ENCODE results near the gene BAZ2B. TPM values are rescaled to one million over a fixed set of nuclear protein-coding genes. Genes with fewer than 3 reads are reported as not detected.

Gene BAZ2B
- total RNA-seq, 1 experiment from 2014 or later = 34.9 TPM

DNA sequence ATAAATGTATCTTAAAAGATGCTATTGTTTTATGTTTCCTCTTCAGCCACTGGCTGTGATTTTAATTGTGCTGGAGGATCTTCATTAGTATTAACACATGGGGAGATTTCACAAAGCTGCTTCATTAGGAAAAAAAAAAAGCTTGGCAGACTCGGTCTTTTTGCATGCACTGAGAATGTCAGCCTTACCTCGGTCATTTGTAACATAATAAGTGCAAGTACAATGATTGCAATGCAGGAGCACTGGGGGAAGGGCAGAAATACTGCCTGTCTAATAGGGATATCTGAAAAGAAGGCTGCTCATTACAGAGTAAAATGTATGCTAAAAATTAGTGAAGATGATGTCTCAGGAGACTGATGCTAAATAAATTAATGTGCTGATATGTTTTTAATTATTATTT lies 1.3 kb upstream of the BAZ2B start:
- no peak for TF ChIP-seq CTCF (conservative IDR thresholded peaks at IDR 0.05)
- TF ChIP-seq EZH2 (IDR thresholded peaks at IDR 0.05; ENCODE audit: low read depth) = no peak
- no peak for DNase-seq

GRCh38 chr2:159617100-159617499 lies 752 bp upstream of the BAZ2B start:
- TF ChIP-seq CTCF (conservative IDR thresholded peaks at IDR 0.05) (no peak), EZH2 (IDR thresholded peaks at IDR 0.05; ENCODE audit: low read depth) (no peak)
- CTCF ChIA-PET = no interaction called here
- DNase-seq = no peak
- Histone ChIP-seq H4K20me1 (ENCODE audit: insufficient read depth) (no peaks in the 10 kb centered on the region), H2AFZ (no peak overlapping the region), H3K27ac (no peak overlapping the region), H3K4me1 (replicated peaks; ENCODE audit: insufficient read depth) (peaks cover 19% of the 10 kb centered on the region), H3K27me3 (ENCODE audit: insufficient read depth, low read depth) (no peaks in the 10 kb centered on the region), H3K4me3 (peak overlapping the region; percentile 71; the same call in 1 of the 2 replicates), H3K4me2 (peak overlapping the region; percentile 94), H3K79me2 (ENCODE audit: low read depth) (peaks cover 26% of the 10 kb centered on the region), H3F3A (ENCODE audit: insufficient read depth, low read depth) (0 out of 2 replicates have a peak, but pooled peaks cover 9% of the 10 kb centered on the region), H3K9me2 (ENCODE audit: insufficient read depth) (no peaks in the 10 kb centered on the region), H3K9me3 (ENCODE audit: insufficient read depth, low read depth) (no peaks in the 10 kb centered on the region), H3K36me3 (ENCODE audit: low read depth) (no peaks in the 10 kb centered on the region)
- BruUV-seq (replicated peaks) = no TSS peak
- POLR2A ChIA-PET (ENCODE audit: unreplicated experiment) = interaction anchor here (0.6 kb wide), 1 partner anchor 1388 kb away, joined by 4 read pairs; no protein-coding TSS in a partner anchor
- intact Hi-C loops (cut with micrococcal nuclease; ENCODE audit: unreplicated experiment) = no loop called here

More for the DNA sequence above, 1.3 kb upstream of the BAZ2B start:
- ChIA-PET CTCF (no interaction called here), POLR2A (ENCODE audit: unreplicated experiment) (no interaction called here)
- H3K27ac ChIP-seq = no peak overlapping the region
- 0 out of 2 replicates have a peak, but pooled peaks cover 9% of the 10 kb centered on the region for H3F3A ChIP-seq (ENCODE audit: insufficient read depth, low read depth)
- H3K4me1 ChIP-seq (replicated peaks; ENCODE audit: insufficient read depth) = peaks cover 19% of the 10 kb centered on the region
- H3K4me3 ChIP-seq = no peak overlapping the region
- no peaks in the 10 kb centered on the region for H3K9me3 ChIP-seq (ENCODE audit: insufficient read depth, low read depth)
- no peaks in the 10 kb centered on the region for H3K36me3 ChIP-seq (ENCODE audit: low read depth)
- intact Hi-C loops (cut with micrococcal nuclease; ENCODE audit: unreplicated experiment) = no loop called here
- peaks cover 21% of the 10 kb centered on the region for H3K79me2 ChIP-seq (ENCODE audit: low read depth)
- BruUV-seq (replicated peaks) = no TSS peak
- H2AFZ ChIP-seq = no peak overlapping the region
- no peaks in the 10 kb centered on the region for H3K9me2 ChIP-seq (ENCODE audit: insufficient read depth)
- H3K27me3 ChIP-seq (ENCODE audit: insufficient read depth, low read depth) = no peaks in the 10 kb centered on the region
- H3K4me2 ChIP-seq = no peak overlapping the region
- H4K20me1 ChIP-seq (ENCODE audit: insufficient read depth) = no peaks in the 10 kb centered on the region

- CTCF ChIA-PET = no interaction called here
- H3K79me2 ChIP-seq (ENCODE audit: low read depth) = peaks cover 32% of the 10 kb centered on the region
Observed at GRCh38 chr2:159615367-159616285, 722 bp downstream of the BAZ2B start.

More at GRCh38 chr2:159615367-159616285, 722 bp downstream of the BAZ2B start:
- TF ChIP-seq EZH2 (IDR thresholded peaks at IDR 0.05; ENCODE audit: low read depth) = no peak
- TF ChIP-seq CTCF (conservative IDR thresholded peaks at IDR 0.05) = no peak
- H3F3A ChIP-seq (ENCODE audit: insufficient read depth, low read depth) = 0 out of 2 replicates have a peak, but pooled peaks cover 9% of the 10 kb centered on the region
- peak overlapping the region; percentile 71 for H3K4me3 ChIP-seq
- peak overlapping the region; percentile 87 for H2AFZ ChIP-seq
- peak overlapping the region; percentile 92 for H3K27ac ChIP-seq
- BruUV-seq (replicated peaks) = TSS peak; percentile 87
- intact Hi-C loops (cut with micrococcal nuclease; ENCODE audit: unreplicated experiment) = loop anchor here (1.0 kb wide), 1 partner anchor 97 kb away; the partner anchor contains the start of gene MARCHF7
- H3K9me2 ChIP-seq (ENCODE audit: insufficient read depth) = no peaks in the 10 kb centered on the region
- peaks cover 19% of the 10 kb centered on the region for H3K4me1 ChIP-seq (replicated peaks; ENCODE audit: insufficient read depth)
- H3K9me3 ChIP-seq (ENCODE audit: insufficient read depth, low read depth) = no peaks in the 10 kb centered on the region
- H3K4me2 ChIP-seq = peak overlapping the region; percentile 94
- peak; percentile 57 to 75 for DNase-seq
- POLR2A ChIA-PET (ENCODE audit: unreplicated experiment) = interaction anchor here (0.7 kb wide), 1 partner anchor 15 kb away, joined by 7 read pairs; no protein-coding TSS in a partner anchor
- no peaks in the 10 kb centered on the region for H4K20me1 ChIP-seq (ENCODE audit: insufficient read depth)
- no peaks in the 10 kb centered on the region for H3K36me3 ChIP-seq (ENCODE audit: low read depth)
- no peaks in the 10 kb centered on the region for H3K27me3 ChIP-seq (ENCODE audit: insufficient read depth, low read depth)

All from PC-9 (cell line).